Measurements from ENCODE around the gene EDC3. TPM values are rescaled to one million over a fixed set of nuclear protein-coding genes. Genes with fewer than 3 reads are reported as not detected.

The EDC3 gene
- total RNA-seq, 4 donors from 2014 or later: 13.6 to 31.8 (median 17.2) TPM

DNA sequence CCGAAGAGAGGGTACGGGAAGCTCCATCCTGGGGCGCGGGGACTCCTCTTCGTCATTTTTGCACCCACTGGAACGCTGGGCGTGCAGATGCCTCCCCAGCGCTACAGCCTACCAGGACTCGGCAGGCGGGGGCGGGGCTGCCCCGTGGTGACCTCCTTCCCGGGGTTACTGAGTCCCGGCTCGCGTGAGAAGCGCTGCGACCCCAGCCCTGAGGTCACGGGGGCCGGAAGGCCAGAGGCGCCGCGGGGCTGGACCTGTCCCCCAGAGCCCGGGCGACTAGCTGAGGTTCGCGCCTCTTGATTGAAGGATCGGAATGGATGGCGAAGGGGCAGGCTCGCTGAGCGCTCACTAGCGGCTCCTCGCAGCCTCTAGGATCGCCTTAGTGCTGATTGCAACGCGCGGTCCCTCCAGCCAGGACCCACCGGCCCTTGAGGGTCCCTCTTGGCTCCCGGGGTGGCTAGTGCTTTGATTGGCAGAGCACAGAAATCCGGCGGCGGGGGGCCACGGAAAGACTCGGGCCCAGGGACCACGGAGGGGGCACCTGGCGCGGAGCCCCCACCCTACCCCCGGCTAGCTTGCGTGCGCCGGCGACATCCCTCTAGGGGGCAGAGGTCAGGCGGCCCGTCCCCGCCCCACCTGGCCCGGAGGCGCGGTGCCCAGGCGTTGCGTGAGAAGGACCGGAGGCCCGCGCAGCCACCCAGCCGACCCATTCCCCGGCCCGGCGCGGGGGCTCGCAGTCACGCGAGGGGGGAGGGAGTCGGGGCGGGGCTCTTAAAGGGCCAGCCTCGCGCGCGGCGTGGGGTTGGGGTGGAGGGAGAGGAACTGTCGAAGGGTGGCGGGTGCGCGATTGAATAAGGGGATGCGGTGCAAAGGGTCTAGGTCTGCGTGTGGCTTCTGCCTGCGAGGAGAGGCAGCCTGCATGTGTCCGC is 30.3 kb upstream of the EDC3 start:
- peak; percentile 65 for ATAC-seq
- Histone ChIP-seq H3K9me3 (no peaks in the 10 kb centered on the region), H3K27me3 (peaks cover 46% of the 10 kb centered on the region), H3K27ac (peak overlapping the region in 1 of 4 donors; percentile 66), H3K4me3 (peak overlapping the region; percentile 41 to 64), H3K4me1 (peaks cover 0 to 26% (median 5%) of the 10 kb centered on the region in 3 donors), H3K36me3 (no peaks in the 10 kb centered on the region)
- WGBS, 2 donors (ENCODE audit: low coverage in 1 of 2): no CpG with 5 or more reads among the region's 86 CpGs
- TF ChIP-seq EP300 (IDR thresholded peaks at IDR 0.05): no peak
- no peak for TF ChIP-seq POLR2A (IDR thresholded peaks at IDR 0.05)
- TF ChIP-seq POLR2AphosphoS5 (IDR thresholded peaks at IDR 0.05): no peak
- TF ChIP-seq, protein P1, sequence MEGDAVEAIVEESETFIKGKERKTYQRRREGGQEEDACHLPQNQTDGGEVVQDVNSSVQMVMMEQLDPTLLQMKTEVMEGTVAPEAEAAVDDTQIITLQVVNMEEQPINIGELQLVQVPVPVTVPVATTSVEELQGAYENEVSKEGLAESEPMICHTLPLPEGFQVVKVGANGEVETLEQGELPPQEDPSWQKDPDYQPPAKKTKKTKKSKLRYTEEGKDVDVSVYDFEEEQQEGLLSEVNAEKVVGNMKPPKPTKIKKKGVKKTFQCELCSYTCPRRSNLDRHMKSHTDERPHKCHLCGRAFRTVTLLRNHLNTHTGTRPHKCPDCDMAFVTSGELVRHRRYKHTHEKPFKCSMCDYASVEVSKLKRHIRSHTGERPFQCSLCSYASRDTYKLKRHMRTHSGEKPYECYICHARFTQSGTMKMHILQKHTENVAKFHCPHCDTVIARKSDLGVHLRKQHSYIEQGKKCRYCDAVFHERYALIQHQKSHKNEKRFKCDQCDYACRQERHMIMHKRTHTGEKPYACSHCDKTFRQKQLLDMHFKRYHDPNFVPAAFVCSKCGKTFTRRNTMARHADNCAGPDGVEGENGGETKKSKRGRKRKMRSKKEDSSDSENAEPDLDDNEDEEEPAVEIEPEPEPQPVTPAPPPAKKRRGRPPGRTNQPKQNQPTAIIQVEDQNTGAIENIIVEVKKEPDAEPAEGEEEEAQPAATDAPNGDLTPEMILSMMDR (IDR thresholded peaks at IDR 0.05): no peak

GRCh38 chr15:74725225-74725774 is 29.5 kb upstream of the EDC3 start, which contains the start of gene CYP1A1:
Gene CYP1A1 (minus strand): TSS chr15:74725528. CDS start chr15:74723097, 2,431 bp downstream.
- Histone ChIP-seq H3K9me3 (no peaks in the 10 kb centered on the region), H3K4me1 (peaks cover 0 to 26% (median 5%) of the 10 kb centered on the region in 3 donors), H3K4me3 (peak within 1 kb of the TSS; percentile 41 to 64), H3K36me3 (no peaks in the 10 kb centered on the region), H3K27me3 (peaks cover 38% of the 10 kb centered on the region), H3K27ac (peak within 1 kb of the TSS in 1 of 4 donors; percentile 66)
- ATAC-seq: peak; percentile 41
- 0% methylated on average over 5 of the region's 10 CpGs; no CpG with 5 or more reads in 1 of the 2 donors for WGBS, 2 donors (ENCODE audit: low coverage in 1 of 2)
- no peak for TF ChIP-seq POLR2A (IDR thresholded peaks at IDR 0.05)
- TF ChIP-seq POLR2AphosphoS5 (IDR thresholded peaks at IDR 0.05): no peak
- TF ChIP-seq, protein P1 (IDR thresholded peaks at IDR 0.05): no peak
- no peak for TF ChIP-seq EP300 (IDR thresholded peaks at IDR 0.05)

DNA sequence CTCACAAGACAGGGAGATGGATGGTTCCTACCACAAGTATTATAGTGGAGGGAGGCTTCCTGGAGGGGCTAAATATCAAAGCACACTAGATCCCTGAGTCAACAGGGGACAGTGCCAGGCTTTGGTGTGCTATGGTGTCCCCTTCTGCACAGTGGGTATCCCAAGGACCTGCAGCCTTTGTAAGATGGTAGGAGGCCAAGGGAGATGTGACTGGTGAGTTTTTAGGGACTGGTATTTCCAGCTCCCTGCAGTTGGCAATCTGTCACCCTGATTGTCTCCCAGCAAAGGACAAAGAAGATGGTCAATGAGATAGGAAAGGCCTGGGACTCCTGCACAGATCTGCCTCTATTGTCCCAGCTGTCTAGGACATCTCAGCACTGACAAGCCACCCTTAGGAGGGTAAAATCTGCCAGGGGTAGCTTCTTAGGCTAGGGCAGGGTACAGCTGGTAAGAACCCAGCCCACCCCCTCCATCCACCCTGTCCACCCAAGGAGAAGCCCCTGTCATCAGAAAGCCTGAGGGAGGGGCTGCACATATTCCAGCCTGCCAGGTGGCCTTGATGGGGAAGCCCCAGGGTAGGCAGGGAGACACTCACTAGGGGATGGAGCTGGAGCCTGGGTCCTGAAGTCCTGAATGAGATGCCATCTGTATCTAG is 28.9 kb upstream of the EDC3 start:
- no peak for ATAC-seq
- H3K4me3 ChIP-seq: no peak overlapping the region
- H3K27me3 ChIP-seq: peaks cover 32% of the 10 kb centered on the region
- peaks cover 0 to 26% (median 5%) of the 10 kb centered on the region in 3 donors for H3K4me1 ChIP-seq
- TF ChIP-seq POLR2AphosphoS5 (IDR thresholded peaks at IDR 0.05): no peak
- H3K27ac ChIP-seq: no peak overlapping the region
- no peaks in the 10 kb centered on the region for H3K36me3 ChIP-seq
- H3K9me3 ChIP-seq: no peaks in the 10 kb centered on the region

DNA sequence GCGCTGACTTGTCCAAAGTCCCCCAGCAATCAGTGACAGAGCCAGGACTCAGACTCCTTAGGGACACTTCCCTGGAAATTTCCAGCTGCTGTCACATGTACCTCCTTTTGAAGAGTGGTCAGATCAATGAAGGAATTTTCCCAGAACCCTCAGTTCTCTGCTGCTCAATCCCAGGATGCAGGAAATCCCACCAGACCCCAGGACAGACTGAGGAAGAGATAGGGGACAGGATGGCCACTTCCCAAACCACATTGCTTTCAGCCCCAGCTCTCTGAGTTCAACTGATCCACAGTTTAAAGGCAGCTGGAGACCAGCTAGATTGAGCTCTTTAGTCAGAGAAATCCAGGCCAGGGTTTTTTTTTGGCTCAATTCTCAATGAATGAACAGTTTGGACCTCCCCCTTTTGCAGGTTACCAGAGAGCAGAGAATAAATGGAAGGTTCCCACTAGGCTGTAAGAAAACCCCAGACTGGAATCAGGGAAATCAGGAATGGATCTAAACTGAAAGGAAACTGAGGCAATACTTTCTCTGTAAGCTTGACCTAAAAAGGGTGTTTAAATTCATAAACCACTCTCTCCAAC is 28.0 kb upstream of the EDC3 start:
- Histone ChIP-seq H3K36me3 (no peaks in the 10 kb centered on the region), H3K27me3 (peaks cover 31% of the 10 kb centered on the region), H3K4me1 (peaks cover 0 to 26% (median 5%) of the 10 kb centered on the region in 3 donors), H3K4me3 (no peak overlapping the region), H3K27ac (no peak overlapping the region), H3K9me3 (no peaks in the 10 kb centered on the region)
- 71 to 83% methylated on average over 1 of the region's 1 CpG for WGBS, 2 donors (ENCODE audit: low coverage in 1 of 2)
- peak; percentile 30 for ATAC-seq
- TF ChIP-seq POLR2AphosphoS5 (IDR thresholded peaks at IDR 0.05): no peak
- TF ChIP-seq POLR2A (IDR thresholded peaks at IDR 0.05): no peak
- no peak for TF ChIP-seq EP300 (IDR thresholded peaks at IDR 0.05)
- TF ChIP-seq, protein P1 (IDR thresholded peaks at IDR 0.05): no peak

DNA sequence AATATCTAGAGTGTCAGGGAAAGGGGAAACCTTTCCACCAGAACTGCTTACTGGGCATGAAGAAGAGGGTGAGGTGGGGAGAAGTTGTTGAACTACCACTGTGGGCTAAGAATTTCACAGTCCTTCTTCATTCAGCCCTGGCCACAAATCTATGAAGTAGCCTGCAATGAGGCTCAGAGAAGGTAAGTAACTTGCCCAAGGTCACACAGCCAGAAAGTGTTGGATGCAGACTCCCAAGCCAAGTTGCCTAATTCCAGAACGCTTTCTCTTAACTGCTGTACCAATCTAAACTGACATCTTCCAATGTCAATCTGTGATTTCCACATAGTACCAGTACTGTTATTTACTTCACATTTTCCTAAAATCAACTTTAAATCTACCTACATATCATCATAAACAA is 27.4 kb upstream of the EDC3 start:
- H3K9me3 ChIP-seq: no peaks in the 10 kb centered on the region
- no peak for ATAC-seq
- peaks cover 0 to 26% (median 5%) of the 10 kb centered on the region in 3 donors for H3K4me1 ChIP-seq
- no peak overlapping the region for H3K4me3 ChIP-seq
- H3K36me3 ChIP-seq: no peaks in the 10 kb centered on the region
- H3K27me3 ChIP-seq: peaks cover 25% of the 10 kb centered on the region
- 69% methylated on average over 1 of the region's 1 CpG; no CpG with 5 or more reads in 1 of the 2 donors for WGBS, 2 donors (ENCODE audit: low coverage in 1 of 2)
- no peak overlapping the region for H3K27ac ChIP-seq
- TF ChIP-seq, protein P1 (IDR thresholded peaks at IDR 0.05): no peak
- TF ChIP-seq POLR2AphosphoS5 (IDR thresholded peaks at IDR 0.05): no peak
- no peak for TF ChIP-seq EP300 (IDR thresholded peaks at IDR 0.05)
- TF ChIP-seq POLR2A (IDR thresholded peaks at IDR 0.05): no peak
